DOHH2 (cell line): ENCODE data around the gene KIAA0040.

Experiments
- H3F3A ChIP-seq: fragments of 200-600 bp; sonication (generic), shearing (Covaris generic); 2 replicates; pipeline ENCODE4 v1.6.0; 2016; ENCODE audit warnings: antibody characterized with exemption, mild to moderate bottlenecking; ENCODE audit not compliant: control insufficient read depth, insufficient read depth
- H3K27ac ChIP-seq: fragments of 200-600 bp; sonication (generic); 2 replicates; pipeline ENCODE4 v1.5.1; 2014; ENCODE audit warnings: low read depth, mild to moderate bottlenecking, low read length, moderate library complexity
- H3K27me3 ChIP-seq: fragments of 200-600 bp; sonication (generic); 2 replicates; pipeline ENCODE4 v1.6.1; 2014; ENCODE audit warnings: mild to moderate bottlenecking, low read length, mixed read lengths; ENCODE audit not compliant: control insufficient read depth
- H3K36me3 ChIP-seq: fragments of 200-600 bp; sonication (generic); 2 replicates; pipeline ENCODE4 v1.6.1; 2014; ENCODE audit warnings: mild to moderate bottlenecking, low read length, moderate library complexity, mixed read lengths; ENCODE audit not compliant: control insufficient read depth
- H3K4me1 ChIP-seq: fragments of 200-600 bp; sonication (generic); 2 replicates; pipeline ENCODE4 v1.6.1; 2014; ENCODE audit warnings: mild to moderate bottlenecking, low read length, mixed read lengths; ENCODE audit not compliant: control insufficient read depth
- H3K4me2 ChIP-seq: fragments of 200-600 bp; sonication (generic); 2 replicates; pipeline ENCODE4 v1.6.0; 2014; ENCODE audit warnings: mild to moderate bottlenecking, low read length, moderate library complexity
- H3K4me3 ChIP-seq: fragments of 200-600 bp; sonication (generic); 2 replicates; pipeline ENCODE4 v1.5.1; 2014; ENCODE audit warnings: mild to moderate bottlenecking, low read length, mixed read lengths
- H3K79me2 ChIP-seq: fragments of 200-600 bp; sonication (generic); 2 replicates; pipeline ENCODE4 v1.6.1; 2014; ENCODE audit warnings: mild to moderate bottlenecking, low read length, mixed read lengths; ENCODE audit not compliant: control insufficient read depth
- H3K9me2 ChIP-seq: fragments of 200-600 bp; sonication (generic); replicated peaks from 2 replicates; pipeline ENCODE4 v1.6.1; 2014; ENCODE audit warnings: mild to moderate bottlenecking, low read length, mixed read lengths; ENCODE audit not compliant: control insufficient read depth
- H3K9me3 ChIP-seq: fragments of 200-600 bp; sonication (generic); 2 replicates; pipeline ENCODE4 v1.6.1; 2014; ENCODE audit warnings: antibody characterized with exemption, low read length, mixed read lengths; ENCODE audit not compliant: control insufficient read depth, insufficient read depth
- H4K20me1 ChIP-seq: fragments of 200-600 bp; sonication (generic); 2 replicates; pipeline ENCODE4 v1.6.0; 2014; ENCODE audit warnings: low read depth, mild to moderate bottlenecking, antibody characterized with exemption, low read length, moderate library complexity; ENCODE audit not compliant: control insufficient read depth, insufficient read depth
- CTCF ChIP-seq: fragments of 200-600 bp; sonication (generic); IDR thresholded peaks from one replicate; pipeline ENCODE4 v1.5.1; 2014; ENCODE audit warnings: antibody characterized with exemption, mild to moderate bottlenecking, low read depth, low read length; ENCODE audit not compliant: poor library complexity, severe bottlenecking
- EZH2phosphoT487 ChIP-seq: fragments of 200-600 bp; sonication (generic); IDR thresholded peaks from 2 replicates; pipeline ENCODE4 v1.6.1; 2017; ENCODE audit warnings: borderline replicate concordance, mild to moderate bottlenecking, antibody characterized with exemption, low read length, moderate library complexity, mixed read lengths

The KIAA0040 gene

GRCh38 chr1:175183586-175183985 is 9.0 kb downstream of the KIAA0040 start:
- H3K27me3 ChIP-seq = no peaks in the 10 kb centered on the region
- H3K79me2 ChIP-seq = peaks cover 100% of the 10 kb centered on the region
- no peaks in the 10 kb centered on the region for H3K9me2 ChIP-seq
- TF ChIP-seq CTCF (no peak), EZH2phosphoT487 (no peak)
- no peak overlapping the region for H3K4me3 ChIP-seq
- H3K9me3 ChIP-seq = no peaks in the 10 kb centered on the region
- no peak overlapping the region for H3K4me2 ChIP-seq
- peaks cover 98% of the 10 kb centered on the region for H3K36me3 ChIP-seq
- no peak overlapping the region for H3K27ac ChIP-seq
- no peaks in the 10 kb centered on the region for H3F3A ChIP-seq
- peaks cover 74% of the 10 kb centered on the region for H3K4me1 ChIP-seq
- H4K20me1 ChIP-seq = peaks cover 24% of the 10 kb centered on the region; the same call in 1 of the 2 replicates

- Histone ChIP-seq H3K4me1 (peaks cover 73% of the 10 kb centered on the region), H3F3A (no peaks in the 10 kb centered on the region), H3K36me3 (peaks cover 98% of the 10 kb centered on the region), H3K27ac (no peak overlapping the region), H3K4me3 (no peak overlapping the region), H3K9me3 (no peaks in the 10 kb centered on the region), H4K20me1 (peaks cover 17% of the 10 kb centered on the region; the same call in 1 of the 2 replicates), H3K79me2 (peaks cover 100% of the 10 kb centered on the region), H3K9me2 (no peaks in the 10 kb centered on the region), H3K4me2 (no peak overlapping the region), H3K27me3 (no peaks in the 10 kb centered on the region)
- no peak for TF ChIP-seq EZH2phosphoT487
These were observed 10.3 kb downstream of the KIAA0040 start for GRCh38 chr1:175182201-175182746.

- TF ChIP-seq CTCF (no peak), EZH2phosphoT487 (no peak)
- Histone ChIP-seq H3K4me2 (no peak overlapping the region), H3K27me3 (no peaks in the 10 kb centered on the region), H3F3A (no peaks in the 10 kb centered on the region), H4K20me1 (peaks cover 17% of the 10 kb centered on the region; the same call in 1 of the 2 replicates), H3K4me1 (peaks cover 69% of the 10 kb centered on the region), H3K27ac (no peak overlapping the region), H3K9me2 (no peaks in the 10 kb centered on the region), H3K9me3 (no peaks in the 10 kb centered on the region), H3K36me3 (peaks cover 90% of the 10 kb centered on the region), H3K79me2 (peaks cover 92% of the 10 kb centered on the region), H3K4me3 (no peak overlapping the region)
These were observed 12.6 kb downstream of the KIAA0040 start for GRCh38 chr1:175179837-175180590.

GRCh38 chr1:175178456-175178855 is 14.1 kb downstream of the KIAA0040 start:
- Histone ChIP-seq H3K4me2 (no peak overlapping the region), H3F3A (no peaks in the 10 kb centered on the region), H3K9me3 (no peaks in the 10 kb centered on the region), H3K36me3 (peaks cover 89% of the 10 kb centered on the region), H3K27me3 (no peaks in the 10 kb centered on the region), H3K79me2 (peaks cover 92% of the 10 kb centered on the region), H4K20me1 (peaks cover 10% of the 10 kb centered on the region; the same call in 1 of the 2 replicates), H3K9me2 (no peaks in the 10 kb centered on the region), H3K27ac (no peak overlapping the region), H3K4me3 (no peak overlapping the region), H3K4me1 (peaks cover 76% of the 10 kb centered on the region)
- TF ChIP-seq CTCF (no peak), EZH2phosphoT487 (no peak)
